ENCODE measurements around the gene GULP1.

DNA sequence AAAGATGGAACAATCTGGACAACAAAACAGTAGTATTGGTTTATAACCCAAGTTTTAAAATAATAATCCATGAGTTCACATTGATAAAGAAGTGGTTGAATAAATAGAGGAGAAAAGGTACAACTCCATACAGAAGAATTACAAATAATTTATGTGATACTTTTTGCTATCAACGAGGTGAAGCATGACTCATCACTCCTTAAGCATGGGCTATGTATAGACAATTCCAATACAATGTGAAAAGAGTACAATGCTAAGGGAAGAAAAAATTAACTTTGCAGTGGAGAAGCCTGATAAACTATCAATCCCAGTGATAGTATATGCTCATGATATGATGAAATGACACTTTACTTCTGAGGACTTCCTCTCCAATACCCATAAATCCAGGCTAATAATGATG, 312.9 kb downstream of the GULP1 start:
- TF ChIP-seq, protein P1, sequence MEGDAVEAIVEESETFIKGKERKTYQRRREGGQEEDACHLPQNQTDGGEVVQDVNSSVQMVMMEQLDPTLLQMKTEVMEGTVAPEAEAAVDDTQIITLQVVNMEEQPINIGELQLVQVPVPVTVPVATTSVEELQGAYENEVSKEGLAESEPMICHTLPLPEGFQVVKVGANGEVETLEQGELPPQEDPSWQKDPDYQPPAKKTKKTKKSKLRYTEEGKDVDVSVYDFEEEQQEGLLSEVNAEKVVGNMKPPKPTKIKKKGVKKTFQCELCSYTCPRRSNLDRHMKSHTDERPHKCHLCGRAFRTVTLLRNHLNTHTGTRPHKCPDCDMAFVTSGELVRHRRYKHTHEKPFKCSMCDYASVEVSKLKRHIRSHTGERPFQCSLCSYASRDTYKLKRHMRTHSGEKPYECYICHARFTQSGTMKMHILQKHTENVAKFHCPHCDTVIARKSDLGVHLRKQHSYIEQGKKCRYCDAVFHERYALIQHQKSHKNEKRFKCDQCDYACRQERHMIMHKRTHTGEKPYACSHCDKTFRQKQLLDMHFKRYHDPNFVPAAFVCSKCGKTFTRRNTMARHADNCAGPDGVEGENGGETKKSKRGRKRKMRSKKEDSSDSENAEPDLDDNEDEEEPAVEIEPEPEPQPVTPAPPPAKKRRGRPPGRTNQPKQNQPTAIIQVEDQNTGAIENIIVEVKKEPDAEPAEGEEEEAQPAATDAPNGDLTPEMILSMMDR (conservative IDR thresholded peaks at IDR 0.05) = no peak
- no peak for TF ChIP-seq ZFX (IDR thresholded peaks at IDR 0.05)
